ENCODE measurements around the gene SPEF1. TPM values are rescaled to one million over a fixed set of nuclear protein-coding genes. Genes with fewer than 3 reads are reported as not detected.

Gene SPEF1
- total and polyA plus RNA-seq, 10 of the 15 experiments (the other 5 are each of a cell fraction or from before 2014, with no cell fraction given), result 0.12 TPM; not detected in 9

DNA sequence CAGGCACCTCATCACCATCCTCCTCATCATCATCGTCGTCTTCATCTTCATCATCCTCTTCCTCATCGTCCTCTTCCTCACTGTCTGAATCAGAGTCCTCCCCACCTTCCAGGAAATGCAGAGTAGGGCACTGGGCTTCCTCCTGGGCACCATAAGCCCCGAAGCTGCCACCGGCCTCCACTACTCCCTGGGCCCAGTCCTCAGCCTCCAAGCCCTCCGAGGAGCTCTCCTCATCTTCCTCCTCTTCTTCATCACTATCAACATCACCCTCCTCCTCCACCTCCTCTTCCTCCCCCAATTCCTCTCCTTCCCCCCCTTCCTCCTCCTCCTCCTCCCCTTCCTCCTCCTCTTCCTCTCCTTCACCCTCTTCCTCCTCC, 3.6 kb upstream of the SPEF1 start (continued):
- TF ChIP-seq, protein P1, sequence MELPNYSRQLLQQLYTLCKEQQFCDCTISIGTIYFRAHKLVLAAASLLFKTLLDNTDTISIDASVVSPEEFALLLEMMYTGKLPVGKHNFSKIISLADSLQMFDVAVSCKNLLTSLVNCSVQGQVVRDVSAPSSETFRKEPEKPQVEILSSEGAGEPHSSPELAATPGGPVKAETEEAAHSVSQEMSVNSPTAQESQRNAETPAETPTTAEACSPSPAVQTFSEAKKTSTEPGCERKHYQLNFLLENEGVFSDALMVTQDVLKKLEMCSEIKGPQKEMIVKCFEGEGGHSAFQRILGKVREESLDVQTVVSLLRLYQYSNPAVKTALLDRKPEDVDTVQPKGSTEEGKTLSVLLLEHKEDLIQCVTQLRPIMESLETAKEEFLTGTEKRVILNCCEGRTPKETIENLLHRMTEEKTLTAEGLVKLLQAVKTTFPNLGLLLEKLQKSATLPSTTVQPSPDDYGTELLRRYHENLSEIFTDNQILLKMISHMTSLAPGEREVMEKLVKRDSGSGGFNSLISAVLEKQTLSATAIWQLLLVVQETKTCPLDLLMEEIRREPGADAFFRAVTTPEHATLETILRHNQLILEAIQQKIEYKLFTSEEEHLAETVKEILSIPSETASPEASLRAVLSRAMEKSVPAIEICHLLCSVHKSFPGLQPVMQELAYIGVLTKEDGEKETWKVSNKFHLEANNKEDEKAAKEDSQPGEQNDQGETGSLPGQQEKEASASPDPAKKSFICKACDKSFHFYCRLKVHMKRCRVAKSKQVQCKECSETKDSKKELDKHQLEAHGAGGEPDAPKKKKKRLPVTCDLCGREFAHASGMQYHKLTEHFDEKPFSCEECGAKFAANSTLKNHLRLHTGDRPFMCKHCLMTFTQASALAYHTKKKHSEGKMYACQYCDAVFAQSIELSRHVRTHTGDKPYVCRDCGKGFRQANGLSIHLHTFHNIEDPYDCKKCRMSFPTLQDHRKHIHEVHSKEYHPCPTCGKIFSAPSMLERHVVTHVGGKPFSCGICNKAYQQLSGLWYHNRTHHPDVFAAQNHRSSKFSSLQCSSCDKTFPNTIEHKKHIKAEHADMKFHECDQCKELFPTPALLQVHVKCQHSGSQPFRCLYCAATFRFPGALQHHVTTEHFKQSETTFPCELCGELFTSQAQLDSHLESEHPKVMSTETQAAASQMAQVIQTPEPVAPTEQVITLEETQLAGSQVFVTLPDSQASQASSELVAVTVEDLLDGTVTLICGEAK (IDR thresholded peaks at IDR 0.05; ENCODE audit: borderline replicate concordance), result no peak
- TF ChIP-seq HCFC1 (IDR thresholded peaks at IDR 0.05; ENCODE audit: low read length) (no peak), ESRRA (IDR thresholded peaks at IDR 0.05; ENCODE audit: low read length) (no peak), CHD1 (IDR thresholded peaks at IDR 0.05; ENCODE audit: low read depth, low read length) (no peak)
- TF ChIP-seq, protein P2, sequence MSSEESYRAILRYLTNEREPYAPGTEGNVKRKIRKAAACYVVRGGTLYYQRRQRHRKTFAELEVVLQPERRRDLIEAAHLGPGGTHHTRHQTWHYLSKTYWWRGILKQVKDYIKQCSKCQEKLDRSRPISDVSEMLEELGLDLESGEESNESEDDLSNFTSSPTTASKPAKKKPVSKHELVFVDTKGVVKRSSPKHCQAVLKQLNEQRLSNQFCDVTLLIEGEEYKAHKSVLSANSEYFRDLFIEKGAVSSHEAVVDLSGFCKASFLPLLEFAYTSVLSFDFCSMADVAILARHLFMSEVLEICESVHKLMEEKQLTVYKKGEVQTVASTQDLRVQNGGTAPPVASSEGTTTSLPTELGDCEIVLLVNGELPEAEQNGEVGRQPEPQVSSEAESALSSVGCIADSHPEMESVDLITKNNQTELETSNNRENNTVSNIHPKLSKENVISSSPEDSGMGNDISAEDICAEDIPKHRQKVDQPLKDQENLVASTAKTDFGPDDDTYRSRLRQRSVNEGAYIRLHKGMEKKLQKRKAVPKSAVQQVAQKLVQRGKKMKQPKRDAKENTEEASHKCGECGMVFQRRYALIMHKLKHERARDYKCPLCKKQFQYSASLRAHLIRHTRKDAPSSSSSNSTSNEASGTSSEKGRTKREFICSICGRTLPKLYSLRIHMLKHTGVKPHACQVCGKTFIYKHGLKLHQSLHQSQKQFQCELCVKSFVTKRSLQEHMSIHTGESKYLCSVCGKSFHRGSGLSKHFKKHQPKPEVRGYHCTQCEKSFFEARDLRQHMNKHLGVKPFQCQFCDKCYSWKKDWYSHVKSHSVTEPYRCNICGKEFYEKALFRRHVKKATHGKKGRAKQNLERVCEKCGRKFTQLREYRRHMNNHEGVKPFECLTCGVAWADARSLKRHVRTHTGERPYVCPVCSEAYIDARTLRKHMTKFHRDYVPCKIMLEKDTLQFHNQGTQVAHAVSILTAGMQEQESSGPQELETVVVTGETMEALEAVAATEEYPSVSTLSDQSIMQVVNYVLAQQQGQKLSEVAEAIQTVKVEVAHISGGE (CRISPR knock-in tag; IDR thresholded peaks at IDR 0.05), result no peak
- TF ChIP-seq, protein P3, sequence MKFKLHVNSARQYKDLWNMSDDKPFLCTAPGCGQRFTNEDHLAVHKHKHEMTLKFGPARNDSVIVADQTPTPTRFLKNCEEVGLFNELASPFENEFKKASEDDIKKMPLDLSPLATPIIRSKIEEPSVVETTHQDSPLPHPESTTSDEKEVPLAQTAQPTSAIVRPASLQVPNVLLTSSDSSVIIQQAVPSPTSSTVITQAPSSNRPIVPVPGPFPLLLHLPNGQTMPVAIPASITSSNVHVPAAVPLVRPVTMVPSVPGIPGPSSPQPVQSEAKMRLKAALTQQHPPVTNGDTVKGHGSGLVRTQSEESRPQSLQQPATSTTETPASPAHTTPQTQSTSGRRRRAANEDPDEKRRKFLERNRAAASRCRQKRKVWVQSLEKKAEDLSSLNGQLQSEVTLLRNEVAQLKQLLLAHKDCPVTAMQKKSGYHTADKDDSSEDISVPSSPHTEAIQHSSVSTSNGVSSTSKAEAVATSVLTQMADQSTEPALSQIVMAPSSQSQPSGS (IDR thresholded peaks at IDR 0.05; ENCODE audit: low read length), result no peak
